ENCODE results near the gene CST8. TPM values are rescaled to one million over a fixed set of nuclear protein-coding genes. Genes with fewer than 3 reads are reported as not detected.

Gene CST8
- total and polyA plus RNA-seq, 2 of the 4 experiments (the other 2 are of a cell fraction), result not detected

GRCh38 chr20:23524146-23524545, 33.2 kb downstream of the CST8 start:
- TF ChIP-seq MAFK (IDR thresholded peaks at IDR 0.05; ENCODE audit: low read depth, low read length) (no peak), BHLHE40 (IDR thresholded peaks at IDR 0.05; ENCODE audit: low read depth, low read length) (no peak), CHD1 (IDR thresholded peaks at IDR 0.05; ENCODE audit: low read depth, low read length) (no peak), USF2 (IDR thresholded peaks at IDR 0.05; ENCODE audit: low read depth, low read length) (no peak), ELK1 (IDR thresholded peaks at IDR 0.05; ENCODE audit: borderline replicate concordance, low read depth, low read length) (no peak), CTCF (conservative IDR thresholded peaks at IDR 0.05; ENCODE audit: low read depth, low read length) (no peak), CEBPB (IDR thresholded peaks at IDR 0.05; ENCODE audit: low read depth, low read length) (no peak), FOS (IDR thresholded peaks at IDR 0.05; ENCODE audit: low read depth, low read length) (no peak), RAD21 (IDR thresholded peaks at IDR 0.05; ENCODE audit: low read length) (no peak), SMC3 (IDR thresholded peaks at IDR 0.05; ENCODE audit: low read depth, low read length) (no peak), MXI1 (IDR thresholded peaks at IDR 0.05; ENCODE audit: borderline replicate concordance, low read depth, low read length) (no peak), POLR2A (IDR thresholded peaks at IDR 0.05; ENCODE audit: low read depth, low read length) (no peak), RFX5 (IDR thresholded peaks at IDR 0.05; ENCODE audit: low read depth, low read length) (no peak), MAZ (IDR thresholded peaks at IDR 0.05; ENCODE audit: borderline replicate concordance, low read depth, low read length) (no peak), RCOR1 (IDR thresholded peaks at IDR 0.05; ENCODE audit: insufficient replicate concordance, low read length) (no peak), NFE2L2 (IDR thresholded peaks at IDR 0.05; ENCODE audit: low read depth, low read length) (no peak)
- H2AFZ ChIP-seq (replicated peaks; ENCODE audit: low read length, poor library complexity), result no peak overlapping the region
- no peak overlapping the region for H3K27ac ChIP-seq (ENCODE audit: insufficient read depth, low read length)
- no CpG with 5 or more reads among the region's 10 CpGs for WGBS, 2 experiments (ENCODE audit: extremely low coverage in 2 of 2, insufficient read length in 1 of 2)
- ATAC-seq (ENCODE audit: low read depth) (no peak), DNase-seq (no peak)
- H3K18ac ChIP-seq (ENCODE audit: low read depth, low read length), result no peak overlapping the region
- no peak overlapping the region for H2AK9ac ChIP-seq (replicated peaks; ENCODE audit: low read depth, low read length, poor library complexity)
- no peak overlapping the region for H3K56ac ChIP-seq (ENCODE audit: extremely low read depth, insufficient read depth, low read length)
- H2BK20ac ChIP-seq (ENCODE audit: low read depth, low read length), result no peak overlapping the region
- no peak overlapping the region for H3K4ac ChIP-seq (ENCODE audit: low read depth, low read length)
- H2AK5ac ChIP-seq (ENCODE audit: low read depth, low read length), result no peak overlapping the region
- no peak overlapping the region for H4K8ac ChIP-seq (ENCODE audit: low read depth in 2 of 2, low read length in 2 of 2)
- no TSS peak for BruUV-seq (replicated peaks)
- H2BK15ac ChIP-seq (ENCODE audit: low read depth, low read length), result no peak overlapping the region
- no peak overlapping the region for H2BK120ac ChIP-seq (ENCODE audit: low read depth, low read length)
- no peaks in the 10 kb centered on the region for H4K20me1 ChIP-seq (ENCODE audit: insufficient read depth, low read length)
- H3K79me1 ChIP-seq (ENCODE audit: low read depth in 1 of 2, low read length in 2 of 2), result no peaks in the 10 kb centered on the region
- H2BK5ac ChIP-seq (ENCODE audit: low read depth, low read length, poor library complexity, severe bottlenecking), result no peak overlapping the region
- peaks cover 2% of the 10 kb centered on the region; the same call in 1 of the 2 replicates for H3K9me3 ChIP-seq (ENCODE audit: control insufficient read depth, insufficient read depth, low read length)
- H3K14ac ChIP-seq (replicated peaks; ENCODE audit: low read depth, low read length), result no peak overlapping the region
- dilution Hi-C loops (cut with HindIII; ENCODE audit: low sequenced_read_pairs, unreplicated experiment), result no loop called here
- H3K36me3 ChIP-seq (ENCODE audit: control insufficient read depth, insufficient read depth, low read length), result no peaks in the 10 kb centered on the region
- H3K9me1 ChIP-seq (ENCODE audit: insufficient read depth, low read length), result no peaks in the 10 kb centered on the region
- H3K27me3 ChIP-seq (ENCODE audit: control insufficient read depth, insufficient read depth, low read length), result no peaks in the 10 kb centered on the region
- H4K5ac ChIP-seq (ENCODE audit: low read depth, low read length), result no peak overlapping the region
- no peak overlapping the region for H4K91ac ChIP-seq (ENCODE audit: insufficient read depth, low read depth, low read length)
- intact Hi-C loops (cut with micrococcal nuclease), result no loop called here
- H3K4me1 ChIP-seq (ENCODE audit: control insufficient read depth, insufficient read depth, low read length), result no peaks in the 10 kb centered on the region
- no peak overlapping the region for H3K9ac ChIP-seq (ENCODE audit: low read depth, low read length)
- H3K4me3 ChIP-seq (ENCODE audit: insufficient read depth, low read depth, low read length), result no peak overlapping the region
- POLR2A ChIA-PET (ENCODE audit: unreplicated experiment), result no interaction called here
- CTCF ChIA-PET, result no interaction called here
- no peak overlapping the region for H3K4me2 ChIP-seq (ENCODE audit: low read depth, low read length)
- in situ Hi-C loops (cut with MboI; ENCODE audit: low sequenced_read_pairs), result no loop called here
- H3K23ac ChIP-seq (ENCODE audit: low read depth, low read length), result no peak overlapping the region
